Measurements from ENCODE around the gene MAGEB4. TPM values are rescaled to one million over a fixed set of nuclear protein-coding genes. Genes with fewer than 3 reads are reported as not detected.

Gene MAGEB4
- total and polyA plus RNA-seq, 11 donors, result not detected

DNA sequence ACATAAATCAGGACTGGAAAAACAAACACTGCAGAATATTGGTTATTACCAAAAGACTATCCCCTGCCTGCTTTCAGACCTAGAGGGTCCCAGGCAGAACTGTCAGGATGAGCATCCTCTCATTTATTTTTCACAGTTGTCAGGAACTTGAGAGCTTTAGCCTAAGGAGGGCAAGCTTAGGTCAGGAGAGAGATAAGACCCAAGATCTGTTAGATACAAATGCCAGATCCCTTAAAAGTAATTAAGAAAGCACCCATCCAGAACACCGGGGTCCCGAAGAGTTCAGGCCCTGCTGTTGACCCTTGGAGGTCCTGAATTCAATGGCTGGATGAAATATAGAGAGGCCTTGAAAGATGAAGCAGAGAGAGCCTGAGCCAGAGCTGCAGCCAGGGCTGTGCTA, 17.3 kb upstream of the MAGEB4 start:
- H3K27ac ChIP-seq, result no peak overlapping the region
- intact Hi-C loops (cut with DNase I), result no loop called here
- H3K4me3 ChIP-seq, result no peak overlapping the region
- TF ChIP-seq, protein P1, sequence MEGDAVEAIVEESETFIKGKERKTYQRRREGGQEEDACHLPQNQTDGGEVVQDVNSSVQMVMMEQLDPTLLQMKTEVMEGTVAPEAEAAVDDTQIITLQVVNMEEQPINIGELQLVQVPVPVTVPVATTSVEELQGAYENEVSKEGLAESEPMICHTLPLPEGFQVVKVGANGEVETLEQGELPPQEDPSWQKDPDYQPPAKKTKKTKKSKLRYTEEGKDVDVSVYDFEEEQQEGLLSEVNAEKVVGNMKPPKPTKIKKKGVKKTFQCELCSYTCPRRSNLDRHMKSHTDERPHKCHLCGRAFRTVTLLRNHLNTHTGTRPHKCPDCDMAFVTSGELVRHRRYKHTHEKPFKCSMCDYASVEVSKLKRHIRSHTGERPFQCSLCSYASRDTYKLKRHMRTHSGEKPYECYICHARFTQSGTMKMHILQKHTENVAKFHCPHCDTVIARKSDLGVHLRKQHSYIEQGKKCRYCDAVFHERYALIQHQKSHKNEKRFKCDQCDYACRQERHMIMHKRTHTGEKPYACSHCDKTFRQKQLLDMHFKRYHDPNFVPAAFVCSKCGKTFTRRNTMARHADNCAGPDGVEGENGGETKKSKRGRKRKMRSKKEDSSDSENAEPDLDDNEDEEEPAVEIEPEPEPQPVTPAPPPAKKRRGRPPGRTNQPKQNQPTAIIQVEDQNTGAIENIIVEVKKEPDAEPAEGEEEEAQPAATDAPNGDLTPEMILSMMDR (IDR thresholded peaks at IDR 0.05), result no peak
- no peak for TF ChIP-seq POLR2A (IDR thresholded peaks at IDR 0.05)
- no peaks in the 10 kb centered on the region for H3K36me3 ChIP-seq
- no peak for DNase-seq
- H3K4me1 ChIP-seq, result no peaks in the 10 kb centered on the region
- no peaks in the 10 kb centered on the region for H3K9me3 ChIP-seq
- H3K27me3 ChIP-seq, result peaks cover 0 to 6% (median 0%) of the 10 kb centered on the region in 9 donors
- no peak for ATAC-seq
- WGBS, 4 donors, result 23 to 52% (median 34%) methylated on average over 2 of the region's 2 CpGs

DNA sequence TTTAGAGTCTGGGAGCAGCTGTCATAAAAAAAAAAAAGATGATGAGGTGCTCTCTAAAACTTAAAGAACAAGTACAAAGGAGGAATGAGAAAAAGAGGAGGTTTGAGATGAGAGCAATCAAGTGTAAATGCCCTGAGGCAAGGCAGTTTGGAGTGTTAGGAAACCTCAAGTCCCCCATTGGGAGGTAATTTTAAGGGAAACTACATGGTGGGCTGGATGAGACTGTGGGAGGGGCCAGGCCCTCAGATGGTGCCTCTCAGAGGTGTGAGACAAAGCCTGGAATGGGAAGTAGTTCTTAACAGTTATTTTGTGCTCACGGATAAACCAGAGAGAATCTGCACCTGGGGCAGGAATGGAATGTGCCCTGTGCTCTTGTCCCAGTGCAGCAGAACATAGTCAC, 13.3 kb upstream of the MAGEB4 start:
- Histone ChIP-seq H3K4me3 (no peak overlapping the region), H3K27ac (no peak overlapping the region), H3K9me3 (no peaks in the 10 kb centered on the region), H3K4me1 (no peaks in the 10 kb centered on the region), H3K36me3 (no peaks in the 10 kb centered on the region), H3K27me3 (peaks cover 0 to 6% (median 0%) of the 10 kb centered on the region in 9 donors)
- intact Hi-C loops (cut with DNase I), result no loop called here
- no peak for TF ChIP-seq POLR2A (IDR thresholded peaks at IDR 0.05)
- TF ChIP-seq, protein P1 (IDR thresholded peaks at IDR 0.05), result no peak
- ATAC-seq, result no peak
- WGBS, 4 donors, result 18 to 44% (median 30%) methylated on average over 1 of the region's 1 CpG
- DNase-seq, result no peak

DNA sequence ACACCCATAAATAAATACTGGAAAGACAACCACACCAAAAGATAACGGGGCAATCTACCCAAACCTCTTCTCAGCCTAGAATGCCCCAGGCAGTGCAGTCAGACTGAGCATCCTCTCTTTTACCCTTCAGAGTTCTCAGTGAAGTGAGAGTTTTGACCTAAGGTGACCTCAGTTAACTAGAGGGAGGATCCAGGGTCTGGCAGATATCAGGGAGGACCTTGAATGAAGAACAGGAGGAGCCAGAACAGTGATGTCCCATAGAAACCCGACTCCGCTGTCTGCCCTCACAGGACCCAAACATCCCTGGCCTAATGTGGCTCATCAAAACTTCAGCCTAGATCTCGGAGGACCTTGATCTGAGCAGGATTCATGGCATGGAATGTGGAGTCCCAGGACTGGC, 11.4 kb upstream of the MAGEB4 start, which contains the start of gene MAGEB3:
Gene MAGEB3, plus strand, starts transcription at position 263 of the 400 bp plus-strand sequence. CDS start 5,268 bp downstream, outside the sequence.
- ATAC-seq, result no peak
- intact Hi-C loops (cut with DNase I), result no loop called here

DNA sequence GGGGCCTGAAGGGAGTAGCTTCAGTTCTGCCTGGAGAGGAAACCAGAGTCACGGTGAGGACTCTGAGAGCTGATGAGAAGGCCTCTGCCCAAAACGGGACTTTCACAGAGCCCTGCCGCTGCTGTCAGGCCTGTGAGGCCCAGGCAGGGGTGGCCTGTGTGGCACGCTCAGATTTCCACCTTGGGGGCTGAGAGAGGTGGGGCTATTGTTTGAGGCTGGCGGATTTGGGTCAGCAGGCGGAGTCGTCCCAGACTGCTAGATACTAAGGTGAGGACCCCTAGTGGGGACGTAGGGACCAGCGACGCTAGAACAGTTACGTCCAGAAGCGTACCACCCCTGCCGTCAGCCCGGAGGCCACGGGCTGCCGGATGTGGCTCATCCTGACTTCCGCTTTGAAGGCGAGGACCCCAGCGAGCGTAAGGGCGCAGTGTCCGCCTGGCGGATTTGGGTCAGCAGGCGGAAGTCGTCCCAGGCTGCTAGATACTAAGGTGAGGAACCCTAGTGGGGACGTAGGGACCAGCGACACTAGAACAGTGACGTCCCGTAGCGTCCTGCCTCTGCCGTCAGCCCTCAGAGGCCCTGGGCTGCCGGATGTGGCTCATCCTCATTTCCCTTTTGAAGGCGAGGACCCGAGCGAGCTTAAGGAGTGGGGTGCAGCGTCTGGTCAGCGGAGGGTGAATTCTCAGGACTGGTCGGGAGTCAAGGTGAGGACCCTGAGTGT, 5.1 kb downstream of the MAGEB4 start, which contains the start of gene MAGEB1:
Gene MAGEB1, plus strand, starts transcription at position 378 of the 721 bp plus-strand sequence. CDS start 3,348 bp downstream, outside the sequence.
- WGBS, 4 donors, result 83 to 91% (median 87%) methylated on average over 36 to 38 of the region's 38 CpGs
- Histone ChIP-seq H3K27ac (no peak within 1 kb of the TSS), H3K4me3 (no peak within 1 kb of the TSS), H3K27me3 (no peaks in the 10 kb centered on the region), H3K36me3 (no peaks in the 10 kb centered on the region), H3K9me3 (no peaks in the 10 kb centered on the region), H3K4me1 (no peaks in the 10 kb centered on the region)
- ATAC-seq (no peak), DNase-seq (no peak)
- intact Hi-C loops (cut with DNase I), result no loop called here
- TF ChIP-seq POLR2A (IDR thresholded peaks at IDR 0.05), result no peak
- TF ChIP-seq, protein P1 (IDR thresholded peaks at IDR 0.05), result no peak

More for the DNA sequence above, 11.4 kb upstream of the MAGEB4 start, which contains the start of gene MAGEB3:
- no peak for DNase-seq
- 55 to 71% (median 70%) methylated on average over 4 of the region's 4 CpGs for WGBS, 4 donors
- Histone ChIP-seq H3K27ac (no peak within 1 kb of the TSS), H3K27me3 (peaks cover 0 to 6% (median 0%) of the 10 kb centered on the region in 9 donors), H3K4me3 (no peak within 1 kb of the TSS), H3K9me3 (no peaks in the 10 kb centered on the region), H3K4me1 (no peaks in the 10 kb centered on the region), H3K36me3 (no peaks in the 10 kb centered on the region)
- TF ChIP-seq, protein P1 (IDR thresholded peaks at IDR 0.05), result no peak
- no peak for TF ChIP-seq POLR2A (IDR thresholded peaks at IDR 0.05)
